Neuronal stem cell (in vitro differentiated cells): ENCODE results near the gene IGFBP4.

ENCODE experiments used
- DNase-seq: peaks from one replicate; pipeline ENCODE4 v3.0.0-alpha.2; 2013; ENCODE audit warnings: low spot score
- H2AFZ ChIP-seq: one replicate; pipeline ENCODE4 v1.6.1; 2013; ENCODE audit warnings: mild to moderate bottlenecking, low read length, inconsistent platforms
- H2AK5ac ChIP-seq: 2 replicates; pipeline ENCODE4 v1.6.1; 2013; ENCODE audit warnings: low read depth, mild to moderate bottlenecking, inconsistent platforms, low read length, moderate library complexity, mixed read lengths
- H2BK120ac ChIP-seq: 2 replicates; pipeline ENCODE4 v1.6.1; 2013; ENCODE audit warnings: low read depth, mild to moderate bottlenecking, inconsistent platforms, low read length, moderate library complexity, mixed read lengths
- H2BK12ac ChIP-seq: one replicate; pipeline ENCODE4 v1.6.1; 2013; ENCODE audit warnings: low read length, inconsistent platforms
- H2BK15ac ChIP-seq: 2 replicates; pipeline ENCODE4 v1.6.1; 2013; ENCODE audit warnings: mild to moderate bottlenecking, low read length, inconsistent platforms, mixed read lengths
- H2BK5ac ChIP-seq: one replicate; pipeline ENCODE4 v1.6.1; 2013; ENCODE audit warnings: inconsistent platforms, mild to moderate bottlenecking, low read length, moderate library complexity
- H3K14ac ChIP-seq: one replicate; pipeline ENCODE4 v1.6.1; 2013; ENCODE audit warnings: low read length, inconsistent platforms
- H3K18ac ChIP-seq: 2 replicates; pipeline ENCODE4 v1.6.1; 2013; ENCODE audit warnings: low read length, inconsistent platforms
- H3K23ac ChIP-seq: 2 replicates; pipeline ENCODE4 v1.6.1; 2013; ENCODE audit warnings: low read depth, mild to moderate bottlenecking, mixed read lengths, low read length, inconsistent platforms; ENCODE audit not compliant: poor library complexity
- H3K27ac ChIP-seq: replicated peaks from 3 replicates; pipeline ENCODE4 v1.5.1; 2013; ENCODE audit warnings: low read length, inconsistent platforms
- H3K27me3 ChIP-seq, 3 experiments: 2 replicates each; pipeline ENCODE4 v1.6.1; 2013; ENCODE audit warnings: low read length in 3 of 3, mild to moderate bottlenecking in 2 of 3, inconsistent platforms in 1 of 3, low read depth in 1 of 3, mixed read lengths in 1 of 3, moderate library complexity in 1 of 3; ENCODE audit not compliant: control insufficient read depth in 3 of 3, insufficient read depth in 3 of 3
- H3K36me3 ChIP-seq, 2 donors: replicated peaks in 1 of 2; 2 replicates each; pipeline ENCODE4 v1.6.1; 2013; ENCODE audit warnings: low read length in 2 of 2; ENCODE audit not compliant: control insufficient read depth in 2 of 2, insufficient read depth in 2 of 2
- H3K4ac ChIP-seq: 2 replicates; pipeline ENCODE4 v1.6.1; 2013; ENCODE audit warnings: inconsistent platforms, mild to moderate bottlenecking, low read length, moderate library complexity
- H3K4me1 ChIP-seq, 2 donors: 1 replicate in 1 of 2; 2 replicates in 1 of 2; pipeline ENCODE4 v1.6.1; 2013; ENCODE audit warnings: low read length in 2 of 2, low read depth in 1 of 2; ENCODE audit not compliant: control insufficient read depth in 2 of 2, insufficient read depth in 1 of 2
- H3K4me2 ChIP-seq: one replicate; pipeline ENCODE4 v1.6.1; 2013; ENCODE audit warnings: mild to moderate bottlenecking, low read length, inconsistent platforms; ENCODE audit not compliant: insufficient read depth, poor library complexity, severe bottlenecking
- H3K4me3 ChIP-seq, 2 donors: 2 replicates each; pipeline ENCODE4 v1.5.1; 2013; ENCODE audit warnings: low read length in 2 of 2, mild to moderate bottlenecking in 2 of 2, inconsistent platforms in 1 of 2, moderate library complexity in 1 of 2
- H3K79me1 ChIP-seq: one replicate; pipeline ENCODE4 v1.6.1; 2013; ENCODE audit warnings: low read depth, mild to moderate bottlenecking, inconsistent platforms, low read length, moderate library complexity
- H3K9ac ChIP-seq: one replicate; pipeline ENCODE4 v1.6.1; 2013; ENCODE audit warnings: mild to moderate bottlenecking, low read depth, low read length, inconsistent platforms; ENCODE audit not compliant: poor library complexity
- H3K9me3 ChIP-seq, 2 donors: replicated peaks in 1 of 2; 2 replicates each; pipeline versions ENCODE3 to v1.6.1; 2013; ENCODE audit warnings: low read length in 2 of 2, mild to moderate bottlenecking in 2 of 2, inconsistent platforms in 1 of 2, low read depth in 1 of 2, mixed read lengths in 1 of 2, moderate library complexity in 1 of 2; ENCODE audit not compliant: control insufficient read depth in 2 of 2, insufficient read depth in 1 of 2
- H4K8ac ChIP-seq: one replicate; pipeline ENCODE4 v1.6.1; 2013; ENCODE audit warnings: low read depth, mild to moderate bottlenecking, inconsistent platforms, low read length, moderate library complexity
- H4K91ac ChIP-seq: one replicate; pipeline ENCODE4 v1.6.1; 2013; ENCODE audit warnings: low read length, low read depth, mild to moderate bottlenecking, inconsistent platforms; ENCODE audit not compliant: poor library complexity
- WGBS, 2 donors: extraction: QIAGEN DNeasy Blood & Tissue Kit; methylation state at CpG; one replicate each; pipeline ENCODE4 v1.1.7; 2013; ENCODE audit warnings: missing lambda C conversion rate in 2 of 2, mixed read lengths in 1 of 2; ENCODE audit not compliant: insufficient read length in 2 of 2, insufficient replicate concordance in 1 of 2; ENCODE audit errors: extremely low coverage in 2 of 2; 5-methylcytosine and 5-hydroxymethylcytosine counted together

IGFBP4 gene

GRCh38 chr17:40431231-40431602, 12.0 kb upstream of the IGFBP4 start:
- Histone ChIP-seq H2BK5ac (no peak overlapping the region), H3K18ac (no peak overlapping the region), H3K4me1 (peaks cover 0 to 3% of the 10 kb centered on the region in 2 donors), H2BK15ac (no peak overlapping the region), H3K4ac (no peak overlapping the region), H3K27ac (no peak overlapping the region), H3K23ac (no peak overlapping the region), H3K14ac (no peak overlapping the region), H3K79me1 (no peaks in the 10 kb centered on the region), H4K91ac (no peak overlapping the region), H3K27me3 (peaks cover 0 to 33% (median 0%) of the 10 kb centered on the region in 3 experiments), H2AK5ac (no peak overlapping the region), H3K4me3 (no peak overlapping the region), H3K36me3 (no peaks in the 10 kb centered on the region), H2AFZ (no peak overlapping the region), H3K4me2 (no peak overlapping the region), H2BK12ac (no peak overlapping the region), H3K9ac (peak overlapping the region; percentile 2), H2BK120ac (no peak overlapping the region), H4K8ac (no peak overlapping the region), H3K9me3 (no peaks in the 10 kb centered on the region)
- 100% methylated on average over 1 of the region's 3 CpGs for WGBS, 2 donors
- DNase-seq, result no peak

GRCh38 chr17:40432864-40433528, 10.3 kb upstream of the IGFBP4 start:
- Histone ChIP-seq H3K36me3 (no peaks in the 10 kb centered on the region), H3K9me3 (no peaks in the 10 kb centered on the region), H2BK15ac (peak overlapping the region; percentile 90), H3K4me3 (no peak overlapping the region), H3K4ac (no peak overlapping the region), H3K4me2 (no peak overlapping the region), H3K14ac (no peak overlapping the region), H3K23ac (no peak overlapping the region), H3K4me1 (peaks cover 0 to 3% of the 10 kb centered on the region in 2 donors), H2AFZ (peak overlapping the region; percentile 60), H3K27ac (no peak overlapping the region), H2BK12ac (no peak overlapping the region), H3K18ac (peak overlapping the region; percentile 79), H3K9ac (peak overlapping the region; percentile 54), H3K27me3 (peaks cover 0 to 34% (median 0%) of the 10 kb centered on the region in 3 experiments), H2AK5ac (peak overlapping the region; percentile 49), H2BK5ac (no peak overlapping the region), H3K79me1 (no peaks in the 10 kb centered on the region), H4K91ac (no peak overlapping the region), H4K8ac (no peak overlapping the region), H2BK120ac (no peak overlapping the region)
- DNase-seq, result no peak
- WGBS, 2 donors, result no CpG with 5 or more reads among the region's 2 CpGs

- Histone ChIP-seq H3K18ac (peak overlapping the region; percentile 79), H3K14ac (no peak overlapping the region), H3K4me2 (no peak overlapping the region), H3K9ac (no peak overlapping the region), H3K4me1 (peaks cover 0 to 3% of the 10 kb centered on the region in 2 donors), H2AK5ac (no peak overlapping the region), H3K79me1 (no peaks in the 10 kb centered on the region), H3K4me3 (no peak overlapping the region), H2BK12ac (no peak overlapping the region), H2AFZ (peak overlapping the region; percentile 60), H2BK15ac (peak overlapping the region; percentile 90), H3K27ac (no peak overlapping the region), H3K23ac (no peak overlapping the region), H4K91ac (no peak overlapping the region), H3K4ac (no peak overlapping the region), H3K9me3 (no peaks in the 10 kb centered on the region), H2BK5ac (no peak overlapping the region), H4K8ac (no peak overlapping the region), H3K36me3 (no peaks in the 10 kb centered on the region), H2BK120ac (no peak overlapping the region), H3K27me3 (peaks cover 0 to 33% (median 0%) of the 10 kb centered on the region in 3 experiments)
- no CpG with 5 or more reads among the region's 6 CpGs for WGBS, 2 donors
- DNase-seq, result no peak
Observed at GRCh38 chr17:40433551-40434415, 9.5 kb upstream of the IGFBP4 start.

GRCh38 chr17:40436636-40437035, 6.6 kb upstream of the IGFBP4 start:
- H2BK15ac ChIP-seq, result no peak overlapping the region
- no peaks in the 10 kb centered on the region for H3K79me1 ChIP-seq
- H2AK5ac ChIP-seq, result no peak overlapping the region
- no peak overlapping the region for H3K4ac ChIP-seq
- no peak overlapping the region for H3K27ac ChIP-seq
- H3K9ac ChIP-seq, result no peak overlapping the region
- H3K4me3 ChIP-seq, result no peak overlapping the region
- no peak overlapping the region for H3K4me2 ChIP-seq
- no peaks in the 10 kb centered on the region for H3K9me3 ChIP-seq
- no peak overlapping the region for H3K14ac ChIP-seq
- no peak overlapping the region for H3K23ac ChIP-seq
- no CpG with 5 or more reads among the region's 5 CpGs for WGBS, 2 donors
- no peak overlapping the region for H4K91ac ChIP-seq
- no peak overlapping the region for H4K8ac ChIP-seq
- no peak overlapping the region for H2AFZ ChIP-seq
- H2BK5ac ChIP-seq, result no peak overlapping the region
- no peak overlapping the region for H2BK12ac ChIP-seq
- DNase-seq, result no peak
- peaks cover 0 to 3% of the 10 kb centered on the region in 2 donors for H3K4me1 ChIP-seq
- H3K36me3 ChIP-seq, result no peaks in the 10 kb centered on the region
- H3K18ac ChIP-seq, result no peak overlapping the region
- no peak overlapping the region for H2BK120ac ChIP-seq
- H3K27me3 ChIP-seq, result peaks cover 0 to 34% (median 0%) of the 10 kb centered on the region in 3 experiments
